MM.1S (cell line): ENCODE measurements around the gene OTUD1.
A peak's percentile ranks its signal among the peaks of the same experiment; 100 is the strongest.

Experiments
- DNase-seq: peaks from one replicate; pipeline ENCODE4 v3.0.0-alpha.2; 2015
- H2AFZ ChIP-seq: fragments of 300-600 bp; sonication (generic); 2 replicates; pipeline ENCODE4 v1.6.0; 2016; ENCODE audit warnings: antibody characterized with exemption, low read length
- H3F3A ChIP-seq: fragments of 300-600 bp; sonication (generic); 2 replicates; pipeline ENCODE4 v1.6.1; 2016; ENCODE audit warnings: mild to moderate bottlenecking, antibody characterized with exemption, low read length, moderate library complexity, mixed read lengths; ENCODE audit not compliant: insufficient read depth
- H3K27ac ChIP-seq: fragments of 300-600 bp; sonication (generic); 2 replicates; pipeline ENCODE4 v1.5.1; 2016; ENCODE audit warnings: mild to moderate bottlenecking, low read length
- H3K27me3 ChIP-seq: fragments of 300-600 bp; sonication (generic); replicated peaks from 2 replicates; pipeline ENCODE4 v1.6.0; 2016; ENCODE audit warnings: low read length; ENCODE audit not compliant: insufficient read depth
- H3K36me3 ChIP-seq: fragments of 300-600 bp; sonication (generic); replicated peaks from 2 replicates; pipeline ENCODE4 v1.6.1; 2016; ENCODE audit warnings: mild to moderate bottlenecking, low read length, mixed read lengths; ENCODE audit not compliant: insufficient read depth
- H3K4me1 ChIP-seq: fragments of 300-600 bp; sonication (generic); 2 replicates; pipeline ENCODE4 v1.6.1; 2016; ENCODE audit warnings: low read length, mixed read lengths
- H3K4me2 ChIP-seq: fragments of 300-600 bp; sonication (generic); 2 replicates; pipeline ENCODE4 v1.6.0; 2016; ENCODE audit warnings: low read depth, low read length
- H3K4me3 ChIP-seq: fragments of 300-600 bp; sonication (generic); 2 replicates; pipeline ENCODE4 v1.5.1; 2016; ENCODE audit warnings: low read length, mixed read lengths
- H3K79me2 ChIP-seq: fragments of 300-600 bp; sonication (generic); 2 replicates; pipeline ENCODE4 v1.6.1; 2016; ENCODE audit warnings: mixed run types, low read length, mixed read lengths
- H3K9ac ChIP-seq: fragments of 300-600 bp; sonication (generic); 2 replicates; pipeline ENCODE4 v1.6.1; 2016; ENCODE audit warnings: low read length, mixed read lengths
- H3K9me2 ChIP-seq: fragments of 300-600 bp; sonication (generic); replicated peaks from 2 replicates; pipeline ENCODE4 v1.6.1; 2016; ENCODE audit warnings: mild to moderate bottlenecking, low read length, mixed read lengths; ENCODE audit not compliant: insufficient read depth
- H3K9me3 ChIP-seq: fragments of 300-600 bp; sonication (generic); replicated peaks from 2 replicates; pipeline ENCODE4 v1.6.1; 2016; ENCODE audit warnings: mild to moderate bottlenecking, low read length, mixed read lengths; ENCODE audit not compliant: insufficient read depth
- H4K20me1 ChIP-seq: fragments of 300-600 bp; sonication (generic); 2 replicates; pipeline ENCODE4 v1.6.1; 2016; ENCODE audit warnings: mild to moderate bottlenecking, low read length, moderate library complexity, mixed read lengths; ENCODE audit not compliant: insufficient read depth
- CTCF ChIP-seq: fragments of 300-600 bp; sonication (generic); IDR thresholded peaks from 2 replicates; pipeline ENCODE4 v1.5.1; 2016; ENCODE audit warnings: antibody characterized with exemption, low read length, mixed read lengths
- EZH2 ChIP-seq: fragments of 300-600 bp; sonication (generic); optimal IDR thresholded peaks from 2 replicates; pipeline ENCODE3; 2017; ENCODE audit warnings: low read depth, mild to moderate bottlenecking, antibody characterized with exemption, low read length, mixed read lengths
- EZH2phosphoT487 ChIP-seq: fragments of 300-600 bp; sonication (generic); IDR thresholded peaks from 2 replicates; pipeline ENCODE4 v1.6.1; 2018; ENCODE audit warnings: antibody characterized with exemption, low read length

Gene OTUD1

GRCh38 chr10:23408330-23408976 lies 30.4 kb upstream of the OTUD1 start:
- no peak overlapping the region for H3K27ac ChIP-seq
- DNase-seq, result no peak

GRCh38 chr10:23412223-23412622 lies 26.7 kb upstream of the OTUD1 start:
- no peak overlapping the region for H3K4me3 ChIP-seq
- TF ChIP-seq EZH2phosphoT487, result no peak
- no peak for TF ChIP-seq CTCF
- no peak for TF ChIP-seq EZH2
- H3K27me3 ChIP-seq, result no peaks in the 10 kb centered on the region
- H3K9ac ChIP-seq, result no peak overlapping the region
- no peaks in the 10 kb centered on the region for H4K20me1 ChIP-seq
- no peaks in the 10 kb centered on the region for H3F3A ChIP-seq
- no peaks in the 10 kb centered on the region for H3K79me2 ChIP-seq
- no peaks in the 10 kb centered on the region for H3K9me2 ChIP-seq
- DNase-seq, result no peak
- H3K9me3 ChIP-seq, result no peaks in the 10 kb centered on the region
- H3K4me1 ChIP-seq, result 0 out of 2 replicates have a peak, but pooled peaks cover 5% of the 10 kb centered on the region
- no peak overlapping the region for H3K27ac ChIP-seq
- H3K4me2 ChIP-seq, result no peak overlapping the region
- H2AFZ ChIP-seq, result no peak overlapping the region
- no peaks in the 10 kb centered on the region for H3K36me3 ChIP-seq

More at GRCh38 chr10:23408330-23408976, 30.4 kb upstream of the OTUD1 start:
- no peak overlapping the region for H3K9ac ChIP-seq
- no peak overlapping the region for H3K4me3 ChIP-seq
- no peaks in the 10 kb centered on the region for H3F3A ChIP-seq
- no peaks in the 10 kb centered on the region for H3K9me2 ChIP-seq
- no peaks in the 10 kb centered on the region for H4K20me1 ChIP-seq
- no peak overlapping the region for H2AFZ ChIP-seq
- no peaks in the 10 kb centered on the region for H3K9me3 ChIP-seq
- H3K36me3 ChIP-seq, result no peaks in the 10 kb centered on the region
- no peak for TF ChIP-seq EZH2
- no peaks in the 10 kb centered on the region for H3K27me3 ChIP-seq
- no peaks in the 10 kb centered on the region for H3K4me1 ChIP-seq
- no peak overlapping the region for H3K4me2 ChIP-seq
- no peaks in the 10 kb centered on the region for H3K79me2 ChIP-seq

DNA sequence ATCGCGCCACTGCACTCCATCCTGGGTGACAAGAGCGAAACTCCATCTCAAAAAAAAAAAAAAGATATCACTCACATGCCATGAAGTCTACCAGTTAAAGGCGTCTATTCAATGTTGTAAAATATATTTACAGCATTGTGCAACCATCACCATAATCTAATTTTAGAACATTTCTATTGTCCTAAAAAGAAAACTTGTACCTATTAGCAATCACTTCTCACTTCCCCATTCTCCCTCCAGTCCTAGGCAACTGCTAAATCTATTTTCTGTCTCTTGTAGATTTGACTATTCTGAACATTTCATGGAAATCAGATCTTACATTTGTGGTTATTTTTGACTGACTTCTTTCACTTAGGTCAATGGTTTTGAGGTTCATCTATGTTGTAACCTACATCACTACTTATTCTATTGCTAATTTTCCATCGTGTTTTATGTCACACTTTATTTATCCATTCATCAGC lies 25.2 kb upstream of the OTUD1 start:
- Histone ChIP-seq H3K9me2 (no peaks in the 10 kb centered on the region), H2AFZ (no peak overlapping the region), H4K20me1 (no peaks in the 10 kb centered on the region), H3K27ac (peak overlapping the region; percentile 63; the same call in 1 of the 2 replicates), H3K4me1 (0 out of 2 replicates have a peak, but pooled peaks cover 5% of the 10 kb centered on the region), H3K4me2 (peak overlapping the region; percentile 35), H3K36me3 (no peaks in the 10 kb centered on the region), H3K9me3 (no peaks in the 10 kb centered on the region), H3K9ac (no peak overlapping the region; the same call in 1 of the 2 replicates), H3K79me2 (no peaks in the 10 kb centered on the region), H3F3A (no peaks in the 10 kb centered on the region), H3K27me3 (no peaks in the 10 kb centered on the region), H3K4me3 (no peak overlapping the region)
- peak; percentile 37 for DNase-seq
- TF ChIP-seq EZH2, result no peak
- TF ChIP-seq EZH2phosphoT487, result no peak
- TF ChIP-seq CTCF, result no peak

GRCh38 chr10:23414658-23415057 lies 24.2 kb upstream of the OTUD1 start:
- H3K4me2 ChIP-seq, result peak overlapping the region; percentile 35
- H3K4me1 ChIP-seq, result 0 out of 2 replicates have a peak, but pooled peaks cover 5% of the 10 kb centered on the region
- H3K79me2 ChIP-seq, result no peaks in the 10 kb centered on the region
- no peaks in the 10 kb centered on the region for H4K20me1 ChIP-seq
- DNase-seq, result no peak
- no peaks in the 10 kb centered on the region for H3K27me3 ChIP-seq
- peak overlapping the region; percentile 9; the same call in 1 of the 2 replicates for H3K9ac ChIP-seq
- peak overlapping the region; percentile 63; the same call in 1 of the 2 replicates for H3K27ac ChIP-seq
- H3K9me3 ChIP-seq, result no peaks in the 10 kb centered on the region
- H2AFZ ChIP-seq, result no peak overlapping the region
- no peaks in the 10 kb centered on the region for H3K9me2 ChIP-seq
- no peaks in the 10 kb centered on the region for H3F3A ChIP-seq
- H3K4me3 ChIP-seq, result no peak overlapping the region
- TF ChIP-seq CTCF (no peak), EZH2phosphoT487 (no peak), EZH2 (no peak)
- no peaks in the 10 kb centered on the region for H3K36me3 ChIP-seq
